ENCODE measurements around the gene GYPE. TPM values are rescaled to one million over a fixed set of nuclear protein-coding genes. Genes with fewer than 3 reads are reported as not detected.
"Not testable (repeated sequence)": the region's sequence is repeated elsewhere in the genome, so short reads cannot be mapped to it uniquely, and the experiment has no call there.

Gene GYPE
- total RNA-seq (2022) (not detected in 2 replicates), Bru-seq, nascent RNA (percentile 10 among the genes with signal in this experiment), BruChase-seq, experiment 1, labeled RNA remaining after a 2-hour chase (percentile 7 among the genes with signal in this experiment), BruChase-seq, experiment 2, labeled RNA remaining after a 6-hour chase (percentile 3 among the genes with signal in this experiment)
- long read RNA-seq: 0 reads

- H3K4me3 Mint-ChIP-seq (ENCODE audit: unreplicated experiment); H3K4me1 ChIP-seq; H3K9me3 ChIP-seq; H3K27me3 ChIP-seq (replicated peaks; ENCODE audit: control insufficient read depth, insufficient read depth, low read length); H3K36me3 Mint-ChIP-seq (ENCODE audit: insufficient read depth, unreplicated experiment); H3K4me1 Mint-ChIP-seq (ENCODE audit: low read depth, unreplicated experiment); intact Hi-C loops (cut with micrococcal nuclease; ENCODE audit: unreplicated experiment); DNase-seq; H3K27ac Mint-ChIP-seq (ENCODE audit: unreplicated experiment); H3K4me3 ChIP-seq (ENCODE audit: low read depth, low read length); CTCF ChIA-PET; POLR2A ChIA-PET; H3K36me3 ChIP-seq (ENCODE audit: control insufficient read depth, insufficient read depth, low read length); H3K9me3 Mint-ChIP-seq (ENCODE audit: unreplicated experiment); BruUV-seq (replicated peaks): not testable (repeated sequence)
- H3K27me3 Mint-ChIP-seq (ENCODE audit: insufficient read depth, unreplicated experiment): peaks cover 16% of the 10 kb centered on the region
Observed at GRCh38 chr4:143905440-143905839, at the start of gene GYPE. Gene GYPE, minus strand, starts transcription at chr4:143905559. Its CDS starts 52 bp downstream, at chr4:143905507.

DNA sequence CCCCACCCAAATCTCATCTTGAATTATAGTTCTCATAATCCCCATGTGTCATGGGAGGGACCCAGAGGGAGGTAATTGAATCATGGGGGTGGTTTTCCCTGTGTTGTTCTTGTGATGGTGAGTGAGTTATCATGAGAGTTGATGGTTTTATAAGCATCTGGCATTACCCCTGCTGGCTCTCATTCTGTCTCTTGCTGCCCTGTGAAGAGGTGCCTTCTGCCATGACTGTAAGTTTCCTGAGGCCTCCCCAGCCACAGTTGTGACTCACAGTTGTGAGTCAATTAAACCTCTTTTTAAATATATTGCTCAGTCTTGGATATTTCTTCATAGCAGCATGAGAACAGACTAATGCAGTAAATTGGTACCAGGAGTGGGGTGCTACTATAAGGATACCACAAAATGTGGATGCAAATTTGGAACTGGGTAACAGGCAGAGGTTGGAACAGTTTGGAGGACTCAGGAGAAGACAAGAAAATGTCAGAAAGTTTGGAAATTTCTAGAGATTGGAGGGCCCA is 46.2 kb upstream of the GYPE start:
- CTCF ChIA-PET: not testable (repeated sequence)

GRCh38 chr4:143950967-143951366 is 45.6 kb upstream of the GYPE start:
- H3K36me3 Mint-ChIP-seq (ENCODE audit: insufficient read depth, unreplicated experiment); DNase-seq; H3K36me3 ChIP-seq (ENCODE audit: control insufficient read depth, insufficient read depth, low read length); H3K4me1 Mint-ChIP-seq (ENCODE audit: low read depth, unreplicated experiment); CTCF ChIA-PET; H3K9me3 Mint-ChIP-seq (ENCODE audit: unreplicated experiment); H3K27me3 Mint-ChIP-seq (ENCODE audit: insufficient read depth, unreplicated experiment); H3K4me3 Mint-ChIP-seq (ENCODE audit: unreplicated experiment); H3K4me1 ChIP-seq; BruUV-seq (replicated peaks); H3K9me3 ChIP-seq; POLR2A ChIA-PET; intact Hi-C loops (cut with micrococcal nuclease; ENCODE audit: unreplicated experiment); H3K27ac Mint-ChIP-seq (ENCODE audit: unreplicated experiment); H3K27me3 ChIP-seq (replicated peaks; ENCODE audit: control insufficient read depth, insufficient read depth, low read length); H3K4me3 ChIP-seq (ENCODE audit: low read depth, low read length): not testable (repeated sequence)

More for the DNA sequence above, 46.2 kb upstream of the GYPE start:
- H3K4me1 Mint-ChIP-seq (ENCODE audit: low read depth, unreplicated experiment); H3K36me3 ChIP-seq (ENCODE audit: control insufficient read depth, insufficient read depth, low read length); H3K4me3 Mint-ChIP-seq (ENCODE audit: unreplicated experiment); H3K27me3 Mint-ChIP-seq (ENCODE audit: insufficient read depth, unreplicated experiment); H3K27me3 ChIP-seq (replicated peaks; ENCODE audit: control insufficient read depth, insufficient read depth, low read length); H3K9me3 ChIP-seq; H3K4me3 ChIP-seq (ENCODE audit: low read depth, low read length); H3K4me1 ChIP-seq; H3K9me3 Mint-ChIP-seq (ENCODE audit: unreplicated experiment); BruUV-seq (replicated peaks); DNase-seq; intact Hi-C loops (cut with micrococcal nuclease; ENCODE audit: unreplicated experiment); H3K27ac Mint-ChIP-seq (ENCODE audit: unreplicated experiment); POLR2A ChIA-PET; H3K36me3 Mint-ChIP-seq (ENCODE audit: insufficient read depth, unreplicated experiment): not testable (repeated sequence)

DNA sequence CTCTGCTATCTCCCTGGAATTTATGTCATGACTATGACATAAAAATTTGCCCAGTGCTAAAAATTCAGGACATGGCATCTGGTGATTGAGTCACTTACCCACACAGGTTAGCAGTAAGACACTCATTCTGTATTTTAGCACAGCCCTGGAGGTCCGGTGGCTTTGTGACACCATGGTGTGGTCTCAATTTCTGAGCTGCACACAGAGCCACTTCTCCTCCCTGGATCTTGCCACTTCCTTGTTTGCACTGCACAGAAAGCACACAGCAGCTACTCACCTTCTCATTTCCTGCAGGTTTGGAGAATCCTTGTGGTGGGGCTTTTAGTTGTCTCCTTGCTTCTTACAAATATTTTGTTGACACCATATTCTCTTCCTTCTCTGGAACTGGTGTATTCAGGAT is 44.8 kb upstream of the GYPE start:
- H3K27me3 Mint-ChIP-seq (ENCODE audit: insufficient read depth, unreplicated experiment); POLR2A ChIA-PET: not testable (repeated sequence)

GRCh38 chr4:143947493-143947892 is 42.1 kb upstream of the GYPE start:
- intact Hi-C loops (cut with micrococcal nuclease; ENCODE audit: unreplicated experiment); POLR2A ChIA-PET; BruUV-seq (replicated peaks); H3K4me1 Mint-ChIP-seq (ENCODE audit: low read depth, unreplicated experiment); DNase-seq; H3K4me3 ChIP-seq (ENCODE audit: low read depth, low read length); H3K36me3 Mint-ChIP-seq (ENCODE audit: insufficient read depth, unreplicated experiment); CTCF ChIA-PET; H3K27ac Mint-ChIP-seq (ENCODE audit: unreplicated experiment); H3K9me3 ChIP-seq; H3K4me3 Mint-ChIP-seq (ENCODE audit: unreplicated experiment); H3K27me3 ChIP-seq (replicated peaks; ENCODE audit: control insufficient read depth, insufficient read depth, low read length); H3K4me1 ChIP-seq; H3K9me3 Mint-ChIP-seq (ENCODE audit: unreplicated experiment); H3K36me3 ChIP-seq (ENCODE audit: control insufficient read depth, insufficient read depth, low read length): not testable (repeated sequence)
- peaks cover 11% of the 10 kb centered on the region for H3K27me3 Mint-ChIP-seq (ENCODE audit: insufficient read depth, unreplicated experiment)

More for the DNA sequence above, 44.8 kb upstream of the GYPE start:
- H3K36me3 Mint-ChIP-seq (ENCODE audit: insufficient read depth, unreplicated experiment); intact Hi-C loops (cut with micrococcal nuclease; ENCODE audit: unreplicated experiment); H3K4me3 ChIP-seq (ENCODE audit: low read depth, low read length); H3K27ac Mint-ChIP-seq (ENCODE audit: unreplicated experiment); H3K36me3 ChIP-seq (ENCODE audit: control insufficient read depth, insufficient read depth, low read length); BruUV-seq (replicated peaks); H3K4me3 Mint-ChIP-seq (ENCODE audit: unreplicated experiment); H3K9me3 Mint-ChIP-seq (ENCODE audit: unreplicated experiment); CTCF ChIA-PET; H3K4me1 Mint-ChIP-seq (ENCODE audit: low read depth, unreplicated experiment); H3K4me1 ChIP-seq; DNase-seq; H3K27me3 ChIP-seq (replicated peaks; ENCODE audit: control insufficient read depth, insufficient read depth, low read length); H3K9me3 ChIP-seq: not testable (repeated sequence)

- POLR2A ChIA-PET; H3K9me3 Mint-ChIP-seq (ENCODE audit: unreplicated experiment); H3K4me3 ChIP-seq (ENCODE audit: low read depth, low read length); H3K9me3 ChIP-seq; H3K4me3 Mint-ChIP-seq (ENCODE audit: unreplicated experiment); intact Hi-C loops (cut with micrococcal nuclease; ENCODE audit: unreplicated experiment); H3K4me1 ChIP-seq; H3K27ac Mint-ChIP-seq (ENCODE audit: unreplicated experiment); DNase-seq; CTCF ChIA-PET; H3K4me1 Mint-ChIP-seq (ENCODE audit: low read depth, unreplicated experiment); BruUV-seq (replicated peaks); H3K36me3 ChIP-seq (ENCODE audit: control insufficient read depth, insufficient read depth, low read length); H3K36me3 Mint-ChIP-seq (ENCODE audit: insufficient read depth, unreplicated experiment); H3K27me3 ChIP-seq (replicated peaks; ENCODE audit: control insufficient read depth, insufficient read depth, low read length); H3K27me3 Mint-ChIP-seq (ENCODE audit: insufficient read depth, unreplicated experiment): not testable (repeated sequence)
Observed at GRCh38 chr4:143940708-143941107, 35.3 kb upstream of the GYPE start.

Data from Caco-2 (cell line).